Fibroblast of lung (primary cell): ENCODE data around the gene RIN3. TPM values are rescaled to one million over a fixed set of nuclear protein-coding genes. Genes with fewer than 3 reads are reported as not detected.

ENCODE experiments used
- DNase-seq, 2 donors: peaks; one replicate each; pipeline versions ENCODE4 v3.0.0 to v3.0.0-alpha.2; 2010; ENCODE audit warnings: low read depth in 2 of 2
- H2AFZ ChIP-seq: 2 replicates; pipeline ENCODE4 v1.5.1; 2012; ENCODE audit warnings: low read length, control low read depth, inconsistent platforms
- H3K27ac ChIP-seq: 2 replicates; pipeline ENCODE4 v1.5.1; 2011; ENCODE audit warnings: low read length, control low read depth; ENCODE audit not compliant: insufficient read depth
- H3K27me3 ChIP-seq: 2 replicates; pipeline ENCODE4 v1.5.1; 2011; ENCODE audit warnings: mild to moderate bottlenecking, low read length; ENCODE audit not compliant: control insufficient read depth, insufficient read depth
- H3K36me3 ChIP-seq: 2 replicates; pipeline ENCODE4 v1.5.1; 2011; ENCODE audit warnings: low read length; ENCODE audit not compliant: control insufficient read depth, insufficient read depth
- H3K4me1 ChIP-seq: 2 replicates; pipeline ENCODE4 v1.5.1; 2011; ENCODE audit warnings: low read length; ENCODE audit not compliant: control insufficient read depth, insufficient read depth; ENCODE audit errors: extremely low read depth
- H3K4me2 ChIP-seq: 2 replicates; pipeline ENCODE4 v1.5.1; 2011; ENCODE audit warnings: low read length, control low read depth; ENCODE audit not compliant: insufficient read depth; ENCODE audit errors: extremely low read depth
- H3K4me3 ChIP-seq, 4 experiments: fragments of 200-600 bp in 1 of 4; sonication (generic) in 1 of 4; replicated peaks in 1 of 4; 2 replicates each; pipeline ENCODE4 v1.5.1; 2011 to 2016; ENCODE audit warnings: low read length in 4 of 4, low read depth in 3 of 4, mild to moderate bottlenecking in 3 of 4, control low read depth in 2 of 4, inconsistent platforms in 1 of 4, mixed read lengths in 1 of 4; ENCODE audit not compliant: insufficient read depth in 1 of 4; ENCODE audit errors: control extremely low read depth in 1 of 4
- H3K79me2 ChIP-seq: 2 replicates; pipeline ENCODE4 v1.5.1; 2012; ENCODE audit warnings: mild to moderate bottlenecking, low read length, inconsistent platforms; ENCODE audit not compliant: control insufficient read depth, insufficient read depth
- H3K9ac ChIP-seq: 2 replicates; pipeline ENCODE4 v1.5.1; 2011; ENCODE audit warnings: mild to moderate bottlenecking, low read length, control low read depth; ENCODE audit not compliant: insufficient read depth
- H3K9me3 ChIP-seq: 2 replicates; pipeline ENCODE4 v1.5.1; 2012; ENCODE audit warnings: low read depth, low read length; ENCODE audit not compliant: control insufficient read depth, insufficient read depth
- H4K20me1 ChIP-seq: 2 replicates; pipeline ENCODE4 v1.5.1; 2011; ENCODE audit warnings: low read length; ENCODE audit not compliant: control insufficient read depth, insufficient read depth; ENCODE audit errors: extremely low read depth
- CTCF ChIP-seq, 2 donors: IDR thresholded peaks in 1 of 2; conservative IDR thresholded peaks in 1 of 2; 1 replicate in 1 of 2; 2 replicates in 1 of 2; pipeline ENCODE4 v1.5.1; 2011 to 2012; ENCODE audit warnings: low read length in 2 of 2, control low read depth in 1 of 2, inconsistent platforms in 1 of 2, low read depth in 1 of 2, mild to moderate bottlenecking in 1 of 2
- EZH2 ChIP-seq: IDR thresholded peaks from 2 replicates; pipeline ENCODE4 v1.5.1; 2012; ENCODE audit warnings: low read length, control low read depth, mild to moderate bottlenecking; ENCODE audit errors: missing control alignments
- polyA plus RNA-seq, 2 donors: library from polyadenylated mRNA; depleted of rRNA in 1 of 2; stranded (reverse) in 1 of 2; unstranded in 1 of 2; fragments of >200 nt; gene quantifications; 2 replicates each; pipeline ENCODE4 v1.2.1, GENCODE V29; 2011 to 2012; ENCODE audit warnings: missing spikeins in 1 of 2
- total RNA-seq: library from RNA; depleted of rRNA; stranded (reverse); fragments of >200 nt; gene quantifications from 2 replicates; pipeline ENCODE4 v1.2.1, GENCODE V29; 2014

RIN3 gene
- total and polyA plus RNA-seq, 2 donors (not counting 1 experiment from before 2014, with no cell fraction given), result 8.9 to 9.2 TPM

GRCh38 chr14:92464716-92465115 lies 48.9 kb upstream of the RIN3 start:
- H3K79me2 ChIP-seq, result no peaks in the 10 kb centered on the region
- no peak overlapping the region for H2AFZ ChIP-seq
- H4K20me1 ChIP-seq, result no peaks in the 10 kb centered on the region
- H3K4me1 ChIP-seq, result peaks cover 10% of the 10 kb centered on the region
- H3K4me2 ChIP-seq, result no peak overlapping the region
- H3K4me3 ChIP-seq, result no peak overlapping the region
- no peak overlapping the region for H3K27ac ChIP-seq
- no peak overlapping the region for H3K9ac ChIP-seq
- no peaks in the 10 kb centered on the region for H3K9me3 ChIP-seq
- no peak for TF ChIP-seq EZH2
- no peak for TF ChIP-seq CTCF (conservative IDR thresholded peaks at IDR 0.05 in 1 of 2, IDR thresholded peaks at IDR 0.05 in 1 of 2; ENCODE audit: low read depth in 1 of 2, low read length in 2 of 2)
- H3K27me3 ChIP-seq, result no peaks in the 10 kb centered on the region
- H3K36me3 ChIP-seq, result no peaks in the 10 kb centered on the region
- DNase-seq, result no peak

DNA sequence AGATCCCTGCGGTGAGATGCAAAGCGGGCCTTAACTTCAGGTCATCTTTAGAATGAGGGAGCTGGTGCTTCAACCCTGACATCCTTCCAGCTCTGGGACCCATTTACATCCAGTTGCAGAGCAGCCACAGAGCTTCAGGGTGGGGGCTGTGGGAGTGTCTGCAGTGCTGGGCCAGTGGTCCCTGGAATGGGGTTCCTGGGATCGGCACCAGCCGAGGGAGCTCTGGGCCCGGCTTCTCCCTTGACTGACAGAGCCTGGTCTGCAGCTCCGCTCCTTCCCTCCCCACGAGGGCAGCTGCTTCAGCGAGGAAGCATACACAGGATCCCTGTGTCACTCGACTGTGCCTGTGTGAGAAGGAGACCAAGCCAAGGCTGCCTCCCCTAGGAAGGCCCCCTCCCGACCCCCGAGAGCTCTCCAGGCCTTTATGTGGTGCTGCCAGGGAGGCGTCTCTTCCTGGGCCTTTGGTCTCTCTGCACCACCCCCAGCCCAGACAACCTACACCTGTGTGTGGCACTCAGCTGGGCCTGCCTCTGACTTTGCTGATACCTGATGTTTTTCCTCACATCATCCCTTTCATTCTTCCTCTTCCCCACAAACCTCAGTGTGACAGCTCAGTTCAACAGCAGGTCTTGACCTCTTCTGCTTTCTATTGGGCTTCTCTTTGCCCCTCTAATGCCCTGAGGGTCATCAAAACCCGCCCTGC lies 48.1 kb upstream of the RIN3 start:
- H3K4me1 ChIP-seq, result peaks cover 16% of the 10 kb centered on the region
- no peak overlapping the region for H3K27ac ChIP-seq
- no peaks in the 10 kb centered on the region for H3K9me3 ChIP-seq
- H3K36me3 ChIP-seq, result no peaks in the 10 kb centered on the region
- no peak overlapping the region for H2AFZ ChIP-seq
- no peaks in the 10 kb centered on the region for H4K20me1 ChIP-seq
- no peak overlapping the region for H3K4me2 ChIP-seq
- H3K27me3 ChIP-seq, result no peaks in the 10 kb centered on the region
- no peak for DNase-seq
- no peak overlapping the region for H3K9ac ChIP-seq
- no peak for TF ChIP-seq CTCF (conservative IDR thresholded peaks at IDR 0.05 in 1 of 2, IDR thresholded peaks at IDR 0.05 in 1 of 2; ENCODE audit: low read depth in 1 of 2, low read length in 2 of 2)
- H3K4me3 ChIP-seq, result no peak overlapping the region
- no peaks in the 10 kb centered on the region for H3K79me2 ChIP-seq

DNA sequence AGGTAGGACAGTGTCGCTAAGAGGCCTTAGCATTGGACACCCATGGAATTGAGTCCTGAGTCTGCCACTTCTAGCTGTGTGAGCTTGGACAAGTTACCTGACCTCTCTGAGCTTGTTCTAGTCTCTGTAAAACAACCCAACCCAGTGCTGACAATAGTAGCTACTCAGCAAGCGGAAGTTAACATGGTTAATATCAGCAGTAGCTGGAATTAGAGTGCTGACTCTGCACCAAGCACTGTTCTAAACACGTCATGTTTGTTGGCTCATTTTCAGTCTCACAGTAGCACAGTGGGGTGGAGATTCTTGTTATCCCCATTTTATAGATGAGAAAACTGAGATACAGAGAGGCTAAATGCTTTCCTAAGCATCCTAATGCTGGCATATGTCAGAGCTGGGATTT lies 47.5 kb upstream of the RIN3 start:
- no peaks in the 10 kb centered on the region for H4K20me1 ChIP-seq
- H3K4me2 ChIP-seq, result no peak overlapping the region
- no peak overlapping the region for H2AFZ ChIP-seq
- H3K79me2 ChIP-seq, result no peaks in the 10 kb centered on the region
- TF ChIP-seq CTCF (conservative IDR thresholded peaks at IDR 0.05 in 1 of 2, IDR thresholded peaks at IDR 0.05 in 1 of 2; ENCODE audit: low read depth in 1 of 2, low read length in 2 of 2) (no peak), EZH2 (no peak)
- no peak overlapping the region for H3K27ac ChIP-seq
- DNase-seq, result no peak
- H3K4me1 ChIP-seq, result peaks cover 16% of the 10 kb centered on the region
- H3K4me3 ChIP-seq, result no peak overlapping the region
- no peak overlapping the region for H3K9ac ChIP-seq
- H3K36me3 ChIP-seq, result no peaks in the 10 kb centered on the region
- no peaks in the 10 kb centered on the region for H3K9me3 ChIP-seq
- no peaks in the 10 kb centered on the region for H3K27me3 ChIP-seq
